ENCODE measurements around the gene TBC1D30. TPM values are rescaled to one million over a fixed set of nuclear protein-coding genes. Genes with fewer than 3 reads are reported as not detected.

Gene TBC1D30
- total RNA-seq, 1 donor from 2014 or later = 3.1 TPM

DNA sequence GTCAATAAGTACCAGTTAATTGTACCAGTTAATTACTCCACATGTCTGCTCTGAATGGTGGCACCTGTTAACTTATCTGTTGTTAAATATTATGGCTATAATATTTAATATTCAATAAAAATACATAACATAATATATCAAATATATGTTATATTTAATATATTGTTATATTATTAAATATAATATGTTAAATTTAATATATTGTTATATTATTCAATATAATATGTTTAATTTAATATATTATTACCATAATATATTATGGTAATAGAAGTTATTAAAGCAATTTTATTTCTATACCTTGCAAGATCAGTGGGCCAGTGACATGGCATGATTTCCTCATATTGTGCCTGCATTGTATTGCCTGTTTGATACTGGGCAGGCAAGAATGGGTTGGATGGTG lies 98.4 kb downstream of the TBC1D30 start:
- Mint-ChIP-seq H3K4me3 (no peak overlapping the region), H3K9me3 (peaks cover 16% of the 10 kb centered on the region), H3K27ac (no peak overlapping the region), H3K4me1 (peaks cover 13% of the 10 kb centered on the region), H3K27me3 (ENCODE audit: low read depth) (peaks cover 13% of the 10 kb centered on the region), H3K36me3 (no peaks in the 10 kb centered on the region)
- DNase-seq (ENCODE audit: low spot score in 2 of 2, unreplicated experiment in 2 of 2) = no peak
- TF ChIP-seq, protein P1, sequence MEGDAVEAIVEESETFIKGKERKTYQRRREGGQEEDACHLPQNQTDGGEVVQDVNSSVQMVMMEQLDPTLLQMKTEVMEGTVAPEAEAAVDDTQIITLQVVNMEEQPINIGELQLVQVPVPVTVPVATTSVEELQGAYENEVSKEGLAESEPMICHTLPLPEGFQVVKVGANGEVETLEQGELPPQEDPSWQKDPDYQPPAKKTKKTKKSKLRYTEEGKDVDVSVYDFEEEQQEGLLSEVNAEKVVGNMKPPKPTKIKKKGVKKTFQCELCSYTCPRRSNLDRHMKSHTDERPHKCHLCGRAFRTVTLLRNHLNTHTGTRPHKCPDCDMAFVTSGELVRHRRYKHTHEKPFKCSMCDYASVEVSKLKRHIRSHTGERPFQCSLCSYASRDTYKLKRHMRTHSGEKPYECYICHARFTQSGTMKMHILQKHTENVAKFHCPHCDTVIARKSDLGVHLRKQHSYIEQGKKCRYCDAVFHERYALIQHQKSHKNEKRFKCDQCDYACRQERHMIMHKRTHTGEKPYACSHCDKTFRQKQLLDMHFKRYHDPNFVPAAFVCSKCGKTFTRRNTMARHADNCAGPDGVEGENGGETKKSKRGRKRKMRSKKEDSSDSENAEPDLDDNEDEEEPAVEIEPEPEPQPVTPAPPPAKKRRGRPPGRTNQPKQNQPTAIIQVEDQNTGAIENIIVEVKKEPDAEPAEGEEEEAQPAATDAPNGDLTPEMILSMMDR (IDR thresholded peaks at IDR 0.05; ENCODE audit: unreplicated experiment) = no peak

DNA sequence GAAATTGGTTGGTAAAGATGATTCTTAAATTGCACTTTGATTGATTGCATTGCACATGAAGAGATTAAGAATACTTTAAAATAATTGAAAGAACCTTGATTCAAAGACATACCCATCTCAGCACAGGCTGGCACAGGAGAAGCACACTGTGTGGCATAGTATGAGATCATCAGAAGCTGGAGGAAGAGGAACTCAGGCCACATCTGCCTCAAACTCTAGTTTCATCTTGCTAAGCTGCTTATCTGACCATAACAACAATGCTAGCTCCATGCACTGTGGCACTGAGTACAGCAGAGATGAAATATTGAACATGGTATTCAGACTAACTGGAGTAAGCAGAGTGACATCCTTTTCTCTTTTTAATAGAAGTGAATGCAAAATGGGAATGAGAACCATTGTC lies 99.1 kb downstream of the TBC1D30 start:
- H3K27ac Mint-ChIP-seq = no peak overlapping the region
- DNase-seq (ENCODE audit: low spot score in 2 of 2, unreplicated experiment in 2 of 2) = no peak
- peaks cover 23% of the 10 kb centered on the region for H3K9me3 Mint-ChIP-seq
- peaks cover 14% of the 10 kb centered on the region for H3K27me3 Mint-ChIP-seq (ENCODE audit: low read depth)
- H3K36me3 Mint-ChIP-seq = no peaks in the 10 kb centered on the region
- TF ChIP-seq, protein P1 (IDR thresholded peaks at IDR 0.05; ENCODE audit: unreplicated experiment) = no peak
- H3K4me3 Mint-ChIP-seq = no peak overlapping the region
- peaks cover 6% of the 10 kb centered on the region for H3K4me1 Mint-ChIP-seq

Other genes starting within 250 kb of the TBC1D30 start
- 16.3 to 18.8 TPM (median 16.3 TPM) in 3 replicates for gene RASSF3, start 214.2 kb upstream of the TBC1D30 start, total RNA-seq
- 66.1 to 68.0 TPM (median 67.4 TPM) in 3 replicates for gene GNS, start 65.2 kb upstream of the TBC1D30 start, total RNA-seq